ENCODE measurements around the gene MSI2. TPM values are rescaled to one million over a fixed set of nuclear protein-coding genes. Genes with fewer than 3 reads are reported as not detected.

MSI2 gene
- total RNA-seq, 2 donors from 2014 or later, result 30.1 to 41.1 TPM

DNA sequence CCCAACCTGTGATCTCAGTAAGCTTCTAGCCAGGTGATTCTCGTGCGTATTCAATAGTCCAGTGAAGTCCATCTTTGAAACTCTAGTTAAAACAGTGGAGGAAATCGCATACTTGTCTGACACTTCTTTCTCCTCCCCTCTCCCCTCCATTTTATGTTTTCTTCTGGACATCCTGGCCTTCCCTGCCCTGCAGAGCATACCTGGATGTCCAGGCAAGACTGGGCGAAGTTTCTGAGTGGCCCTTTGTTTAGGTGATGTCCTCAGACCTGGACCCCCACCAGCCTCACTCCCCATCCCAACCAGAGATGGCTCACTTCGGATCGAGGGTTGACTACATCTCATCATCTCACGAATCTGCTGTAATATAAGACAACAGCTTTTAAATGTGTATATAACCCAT is 423.0 kb downstream of the MSI2 start:
- TF ChIP-seq, protein P1, sequence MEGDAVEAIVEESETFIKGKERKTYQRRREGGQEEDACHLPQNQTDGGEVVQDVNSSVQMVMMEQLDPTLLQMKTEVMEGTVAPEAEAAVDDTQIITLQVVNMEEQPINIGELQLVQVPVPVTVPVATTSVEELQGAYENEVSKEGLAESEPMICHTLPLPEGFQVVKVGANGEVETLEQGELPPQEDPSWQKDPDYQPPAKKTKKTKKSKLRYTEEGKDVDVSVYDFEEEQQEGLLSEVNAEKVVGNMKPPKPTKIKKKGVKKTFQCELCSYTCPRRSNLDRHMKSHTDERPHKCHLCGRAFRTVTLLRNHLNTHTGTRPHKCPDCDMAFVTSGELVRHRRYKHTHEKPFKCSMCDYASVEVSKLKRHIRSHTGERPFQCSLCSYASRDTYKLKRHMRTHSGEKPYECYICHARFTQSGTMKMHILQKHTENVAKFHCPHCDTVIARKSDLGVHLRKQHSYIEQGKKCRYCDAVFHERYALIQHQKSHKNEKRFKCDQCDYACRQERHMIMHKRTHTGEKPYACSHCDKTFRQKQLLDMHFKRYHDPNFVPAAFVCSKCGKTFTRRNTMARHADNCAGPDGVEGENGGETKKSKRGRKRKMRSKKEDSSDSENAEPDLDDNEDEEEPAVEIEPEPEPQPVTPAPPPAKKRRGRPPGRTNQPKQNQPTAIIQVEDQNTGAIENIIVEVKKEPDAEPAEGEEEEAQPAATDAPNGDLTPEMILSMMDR (IDR thresholded peaks at IDR 0.05), result no peak

DNA sequence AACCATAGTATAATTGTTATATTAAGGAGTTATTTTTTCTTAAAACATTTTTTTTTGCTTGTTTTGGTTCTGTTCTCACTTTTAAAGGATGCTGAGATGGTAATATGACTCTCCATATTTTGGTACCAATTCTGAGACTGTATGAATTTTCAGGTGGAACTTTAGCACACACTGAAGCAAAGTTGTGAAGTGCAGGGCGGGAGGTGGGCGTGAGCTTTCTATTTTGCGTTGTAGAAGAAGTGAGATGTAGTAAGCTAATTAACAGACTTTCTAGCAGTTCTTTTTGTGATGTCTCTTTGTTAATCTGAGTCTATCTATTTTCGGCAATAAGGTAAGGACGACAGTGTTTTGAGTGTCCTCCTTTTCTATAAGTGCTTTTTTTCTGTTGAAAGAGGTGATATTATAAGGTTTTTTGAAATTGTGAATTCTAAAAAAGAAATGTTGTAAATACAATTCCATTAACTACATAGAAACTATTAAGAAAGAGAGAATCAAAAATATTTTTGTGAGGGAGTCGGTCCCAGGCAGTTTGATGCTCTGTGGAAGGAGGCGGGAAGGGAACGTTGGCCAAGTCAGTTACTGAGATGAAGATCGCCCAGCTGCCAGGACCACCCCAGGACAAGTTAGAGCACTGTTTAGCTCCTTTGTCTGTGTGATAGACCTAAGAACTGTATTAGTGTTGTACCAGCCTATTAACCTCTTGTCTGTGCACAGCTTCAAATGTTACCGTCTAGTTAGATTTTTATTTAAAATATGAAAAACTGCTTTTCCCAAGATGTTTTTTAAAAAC is 423.8 kb downstream of the MSI2 start:
- H3K4me1 ChIP-seq, result no peaks in the 10 kb centered on the region
- no peak overlapping the region for H3K27ac ChIP-seq
- H3K9me3 ChIP-seq, result no peaks in the 10 kb centered on the region
- H3K36me3 ChIP-seq, result peaks cover 3% of the 10 kb centered on the region
- peak; percentile 13 for DNase-seq (ENCODE audit: low spot score)
- no peaks in the 10 kb centered on the region for H3K27me3 ChIP-seq
- TF ChIP-seq, protein P1 (IDR thresholded peaks at IDR 0.05), result no peak
- H3K4me3 ChIP-seq, result no peak overlapping the region

More for the DNA sequence above, 423.0 kb downstream of the MSI2 start:
- Histone ChIP-seq H3K36me3 (peaks cover 6% of the 10 kb centered on the region), H3K4me3 (no peak overlapping the region), H3K27ac (no peak overlapping the region), H3K9me3 (no peaks in the 10 kb centered on the region), H3K4me1 (no peaks in the 10 kb centered on the region), H3K27me3 (no peaks in the 10 kb centered on the region)
- peak; percentile 43 for DNase-seq (ENCODE audit: low spot score)

DNA sequence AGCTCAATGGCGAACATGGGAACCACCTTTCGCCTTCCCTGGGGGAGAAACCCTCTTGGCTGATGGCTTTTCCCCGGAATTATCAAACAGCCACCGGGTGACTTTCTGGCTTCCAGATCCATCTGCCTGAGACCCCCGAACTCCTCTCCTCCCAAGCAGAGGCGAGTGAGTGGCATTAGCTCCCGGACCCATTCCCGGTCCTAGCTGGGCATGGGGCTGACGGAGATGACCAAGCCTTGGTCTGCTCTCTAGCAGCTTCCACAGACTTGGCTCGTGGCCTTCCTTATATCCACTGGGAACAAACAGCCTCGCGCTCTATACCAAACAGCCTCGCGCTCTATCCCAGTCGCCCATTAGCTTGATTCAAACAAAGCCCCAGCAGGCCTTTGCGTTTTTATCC is 426.4 kb downstream of the MSI2 start:
- no peaks in the 10 kb centered on the region for H3K27me3 ChIP-seq
- peaks cover 3% of the 10 kb centered on the region for H3K36me3 ChIP-seq
- H3K9me3 ChIP-seq, result no peaks in the 10 kb centered on the region
- TF ChIP-seq, protein P1 (IDR thresholded peaks at IDR 0.05), result no peak
- H3K4me1 ChIP-seq, result no peaks in the 10 kb centered on the region
- no peak overlapping the region for H3K27ac ChIP-seq
- DNase-seq (ENCODE audit: low spot score), result peak; percentile 42
- no peak overlapping the region for H3K4me3 ChIP-seq

DNA sequence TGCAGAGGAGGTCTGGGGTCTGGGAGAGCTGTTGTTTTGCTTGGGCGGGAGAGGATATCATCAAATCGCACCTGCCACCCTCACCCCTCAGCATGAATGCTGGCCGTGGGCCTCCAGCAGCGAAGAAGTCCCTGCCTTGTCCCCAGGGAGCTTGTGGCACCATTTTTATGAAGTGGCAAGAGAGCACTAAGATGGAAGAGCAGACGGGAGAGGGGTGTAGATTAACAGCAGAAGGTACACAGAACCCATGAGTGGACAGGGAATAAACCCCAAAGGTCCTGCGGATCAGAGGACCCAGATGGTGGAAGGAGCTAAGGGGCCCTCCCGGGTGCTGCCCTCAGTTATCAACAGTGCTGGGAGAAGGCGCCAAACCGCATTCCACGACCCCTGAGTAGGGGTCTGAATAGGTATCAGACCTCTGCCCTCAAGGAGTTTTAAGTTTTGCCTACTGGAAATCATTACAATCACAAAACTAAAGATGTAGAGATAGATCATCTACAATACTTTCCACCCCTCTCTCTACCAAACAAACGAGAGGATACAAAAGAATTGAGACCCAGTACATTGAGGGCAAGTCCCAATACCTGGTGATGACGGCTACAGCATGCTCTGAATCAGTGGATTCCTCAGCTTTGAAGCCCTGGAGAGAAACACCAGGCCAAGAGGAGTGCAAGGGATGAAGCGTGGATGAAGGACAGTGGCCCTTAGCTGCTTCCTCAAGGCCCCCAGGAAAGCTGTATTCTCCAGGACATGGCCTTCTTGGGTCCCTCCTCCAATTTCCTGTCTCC is 428.6 kb downstream of the MSI2 start:
- Histone ChIP-seq H3K36me3 (peaks cover 3% of the 10 kb centered on the region), H3K9me3 (no peaks in the 10 kb centered on the region), H3K27me3 (no peaks in the 10 kb centered on the region), H3K27ac (no peak overlapping the region), H3K4me1 (no peaks in the 10 kb centered on the region), H3K4me3 (no peak overlapping the region)
- DNase-seq (ENCODE audit: low spot score), result no peak
- TF ChIP-seq, protein P1 (IDR thresholded peaks at IDR 0.05), result no peak

DNA sequence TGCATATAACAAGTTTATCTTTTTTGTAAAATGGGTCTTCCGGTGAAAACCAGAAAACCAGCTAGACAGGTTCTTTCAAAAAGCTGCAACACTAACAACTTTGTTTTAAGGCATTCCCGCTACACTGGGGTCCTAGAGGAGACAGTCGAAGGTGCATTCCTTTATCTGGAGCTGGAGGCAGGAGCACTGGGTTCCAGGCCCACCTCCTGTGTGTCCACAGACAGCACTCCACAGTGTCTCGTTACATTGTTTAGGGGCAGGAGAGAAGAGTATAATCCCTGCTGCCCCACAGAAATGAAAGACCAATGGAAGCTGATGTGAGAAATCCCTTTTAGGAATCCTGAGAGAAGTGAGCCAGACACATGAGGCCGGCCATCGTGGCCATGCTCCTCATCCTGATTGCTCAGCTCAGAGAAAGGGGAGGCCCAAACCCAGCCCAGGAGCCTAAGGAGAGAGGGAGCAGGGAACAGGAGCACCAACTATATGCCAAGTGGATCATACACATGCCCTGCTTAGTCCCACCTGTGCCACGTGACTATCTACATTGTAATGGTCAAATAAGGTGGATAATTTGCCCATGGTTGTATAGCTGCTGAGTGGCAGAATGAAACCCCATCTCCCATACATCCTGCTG is 429.3 kb downstream of the MSI2 start:
- Histone ChIP-seq H3K27ac (no peak overlapping the region), H3K4me3 (no peak overlapping the region), H3K27me3 (no peaks in the 10 kb centered on the region), H3K9me3 (no peaks in the 10 kb centered on the region), H3K4me1 (no peaks in the 10 kb centered on the region), H3K36me3 (peaks cover 3% of the 10 kb centered on the region)
- TF ChIP-seq, protein P1 (IDR thresholded peaks at IDR 0.05), result no peak
- DNase-seq (ENCODE audit: low spot score), result peak; percentile 38

All from right atrium auricular region (tissue), 2 donors.